Upper lobe of right lung (tissue), 1 donor: ENCODE data around the gene GNA14. TPM values are rescaled to one million over a fixed set of nuclear protein-coding genes. Genes with fewer than 3 reads are reported as not detected.

Source experiments
- ATAC-seq: fragments of 200-7000 bp; cut with Tn5 transposase; one replicate; pipeline ENCODE4 v1.9.1; 2020; ENCODE audit warnings: mild to moderate bottlenecking, moderate library complexity
- DNase-seq: peaks from one replicate; pipeline ENCODE4 v3.0.0-alpha.2; 2020
- H3K27ac ChIP-seq: fragments of 200-600 bp; one replicate; pipeline ENCODE4 v1.8.0; 2022
- H3K27me3 ChIP-seq: fragments of 200-600 bp; one replicate; pipeline ENCODE4 v1.8.0; 2022; ENCODE audit warnings: mild to moderate bottlenecking
- H3K36me3 ChIP-seq: fragments of 200-600 bp; one replicate; pipeline ENCODE4 v1.8.0; 2022
- H3K4me1 ChIP-seq: fragments of 200-600 bp; one replicate; pipeline ENCODE4 v1.8.0; 2022
- H3K4me3 ChIP-seq: fragments of 200-600 bp; one replicate; pipeline ENCODE4 v1.8.0; 2022; ENCODE audit warnings: mild to moderate bottlenecking
- H3K9me3 ChIP-seq: fragments of 200-600 bp; one replicate; pipeline ENCODE4 v1.8.0; 2022
- intact Hi-C: fragments of 100-400 bp; cut with DNase I; formaldehyde crosslinking; loops from one replicate; pipeline ENCODE4 v1.11.0; 2022
- total RNA-seq: library from RNA; stranded (reverse); fragmentation: NEBNext Ultra II Directional; extraction: Animal tissue kit (Norgen Biotek cat#: 25700); gene quantifications from one replicate; pipeline ENCODE4 v1.2.1, GENCODE V29; 2021
- TF ChIP-seq, protein P1 (sequence below): fragments of 200-600 bp; IDR thresholded peaks from one replicate; pipeline ENCODE4 v1.8.0; 2022; ENCODE audit warnings: antibody characterized with exemption
- donor health status: DM: no; HTN: yes; CAD: no; lungs with severe emphysema.

Gene GNA14
- total RNA-seq, 1 donor from 2014 or later = 15.7 TPM

DNA sequence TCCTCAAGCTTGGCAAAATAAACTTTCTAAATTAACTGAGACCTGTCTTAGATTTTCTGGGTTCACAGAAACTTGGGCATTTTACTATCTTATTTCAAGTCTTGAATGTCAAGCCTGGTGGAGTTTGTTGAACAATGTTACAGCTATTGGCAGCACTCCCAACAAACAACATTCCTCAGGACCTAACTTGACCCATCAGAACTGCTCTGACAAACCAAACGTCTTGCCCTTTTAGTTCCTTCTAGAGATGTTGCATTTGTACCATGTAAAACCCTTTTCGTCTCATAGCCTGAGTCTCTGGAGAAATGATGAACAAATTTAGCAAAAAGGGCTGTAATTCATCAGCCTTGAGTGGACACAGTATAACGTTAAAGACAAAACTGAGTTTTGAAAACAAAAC lies 51.1 kb downstream of the GNA14 start:
- no peak for DNase-seq
- TF ChIP-seq, protein P1, sequence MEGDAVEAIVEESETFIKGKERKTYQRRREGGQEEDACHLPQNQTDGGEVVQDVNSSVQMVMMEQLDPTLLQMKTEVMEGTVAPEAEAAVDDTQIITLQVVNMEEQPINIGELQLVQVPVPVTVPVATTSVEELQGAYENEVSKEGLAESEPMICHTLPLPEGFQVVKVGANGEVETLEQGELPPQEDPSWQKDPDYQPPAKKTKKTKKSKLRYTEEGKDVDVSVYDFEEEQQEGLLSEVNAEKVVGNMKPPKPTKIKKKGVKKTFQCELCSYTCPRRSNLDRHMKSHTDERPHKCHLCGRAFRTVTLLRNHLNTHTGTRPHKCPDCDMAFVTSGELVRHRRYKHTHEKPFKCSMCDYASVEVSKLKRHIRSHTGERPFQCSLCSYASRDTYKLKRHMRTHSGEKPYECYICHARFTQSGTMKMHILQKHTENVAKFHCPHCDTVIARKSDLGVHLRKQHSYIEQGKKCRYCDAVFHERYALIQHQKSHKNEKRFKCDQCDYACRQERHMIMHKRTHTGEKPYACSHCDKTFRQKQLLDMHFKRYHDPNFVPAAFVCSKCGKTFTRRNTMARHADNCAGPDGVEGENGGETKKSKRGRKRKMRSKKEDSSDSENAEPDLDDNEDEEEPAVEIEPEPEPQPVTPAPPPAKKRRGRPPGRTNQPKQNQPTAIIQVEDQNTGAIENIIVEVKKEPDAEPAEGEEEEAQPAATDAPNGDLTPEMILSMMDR = no peak
- Histone ChIP-seq H3K4me3 (no peak overlapping the region), H3K27me3 (no peaks in the 10 kb centered on the region), H3K27ac (no peak overlapping the region), H3K4me1 (peaks cover 45% of the 10 kb centered on the region), H3K36me3 (no peaks in the 10 kb centered on the region), H3K9me3 (no peaks in the 10 kb centered on the region)
- intact Hi-C loops = no loop called here
- peak; percentile 20 for ATAC-seq

DNA sequence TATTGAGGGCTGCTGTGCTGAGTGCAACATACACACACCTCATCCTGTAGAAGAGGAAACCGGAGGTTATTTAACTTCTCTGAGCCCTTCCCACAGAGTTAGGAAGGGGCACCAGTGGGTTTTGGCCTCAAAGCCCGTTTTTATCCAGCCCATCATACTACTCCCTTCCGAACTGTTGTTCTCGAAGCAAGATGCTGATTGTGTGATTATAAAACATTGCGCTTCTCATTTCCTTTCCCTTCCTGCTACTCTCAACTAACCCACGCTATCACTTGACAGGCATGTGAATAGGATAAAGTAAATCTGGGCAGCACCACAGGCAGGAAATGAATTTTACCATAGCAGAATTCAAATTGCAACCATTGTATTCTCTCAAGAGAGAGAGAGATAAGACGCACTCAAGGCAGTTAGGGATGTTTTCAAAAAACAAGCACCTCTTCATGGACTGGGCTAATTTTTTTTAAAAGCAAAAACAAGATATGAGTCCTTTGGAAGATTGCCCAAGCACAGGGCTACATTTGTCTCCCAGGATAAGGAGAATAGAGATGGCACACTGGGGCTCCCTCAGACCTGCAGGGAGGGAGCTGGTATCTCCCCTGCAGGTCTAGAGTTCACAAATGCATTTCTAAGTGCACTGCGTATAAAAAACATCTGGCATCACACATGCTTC lies 52.6 kb downstream of the GNA14 start:
- H3K36me3 ChIP-seq = no peaks in the 10 kb centered on the region
- H3K4me1 ChIP-seq = peaks cover 45% of the 10 kb centered on the region
- no peak overlapping the region for H3K4me3 ChIP-seq
- TF ChIP-seq, protein P1 = no peak
- H3K27me3 ChIP-seq = no peaks in the 10 kb centered on the region
- intact Hi-C loops = no loop called here
- DNase-seq (no peak), ATAC-seq (peak; percentile 59)
- no peak overlapping the region for H3K27ac ChIP-seq
- H3K9me3 ChIP-seq = no peaks in the 10 kb centered on the region

DNA sequence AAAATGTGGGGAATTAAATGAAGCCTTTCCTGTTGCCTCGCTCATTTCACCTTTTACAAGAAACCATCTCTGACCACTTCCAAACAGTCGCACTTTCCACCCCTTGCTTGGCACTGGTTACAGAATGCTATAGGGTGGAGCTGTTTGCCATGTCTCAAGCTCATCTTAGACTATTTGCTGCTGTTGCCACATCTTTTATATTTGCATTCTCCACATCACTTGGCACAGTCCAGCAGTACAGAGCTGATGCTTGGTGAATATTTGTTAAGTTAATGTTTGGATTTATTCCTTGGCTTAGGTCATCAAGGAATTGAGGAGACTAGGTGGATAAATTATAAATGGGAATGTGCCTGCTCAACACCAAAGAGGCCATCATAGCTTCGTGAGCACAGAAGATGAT lies 53.2 kb downstream of the GNA14 start:
- H3K4me1 ChIP-seq = peaks cover 45% of the 10 kb centered on the region
- intact Hi-C loops = no loop called here
- no peak for DNase-seq

DNA sequence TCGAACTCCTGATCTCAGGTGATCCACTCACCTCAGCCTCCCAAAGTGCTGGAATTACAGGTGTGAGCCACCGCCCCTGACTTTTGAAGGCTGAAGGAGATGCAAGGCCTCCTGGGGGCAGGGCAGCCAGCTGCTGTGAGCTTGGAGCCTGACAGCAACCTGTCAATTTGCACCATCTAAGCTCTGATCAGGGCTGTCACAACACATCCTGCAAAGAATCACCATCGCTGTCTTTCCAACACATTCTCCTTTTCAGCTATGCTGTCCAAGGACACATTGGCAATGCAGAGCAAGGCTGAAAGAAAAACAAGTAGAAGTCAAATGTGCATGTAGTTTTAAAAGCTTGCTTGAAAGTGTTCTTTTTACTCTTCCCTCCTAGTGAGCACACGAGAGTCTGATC lies 54.6 kb downstream of the GNA14 start:
- H3K27me3 ChIP-seq = no peaks in the 10 kb centered on the region
- no peak overlapping the region for H3K27ac ChIP-seq
- no peak overlapping the region for H3K4me3 ChIP-seq
- DNase-seq = no peak
- H3K4me1 ChIP-seq = peaks cover 48% of the 10 kb centered on the region
- H3K36me3 ChIP-seq = no peaks in the 10 kb centered on the region
- intact Hi-C loops = no loop called here
- no peaks in the 10 kb centered on the region for H3K9me3 ChIP-seq
- TF ChIP-seq, protein P1 = no peak
- ATAC-seq = no peak

More for the DNA sequence above, 53.2 kb downstream of the GNA14 start:
- Histone ChIP-seq H3K36me3 (no peaks in the 10 kb centered on the region), H3K27ac (no peak overlapping the region), H3K9me3 (no peaks in the 10 kb centered on the region), H3K4me3 (no peak overlapping the region), H3K27me3 (no peaks in the 10 kb centered on the region)
- no peak for ATAC-seq
- TF ChIP-seq, protein P1 = no peak

DNA sequence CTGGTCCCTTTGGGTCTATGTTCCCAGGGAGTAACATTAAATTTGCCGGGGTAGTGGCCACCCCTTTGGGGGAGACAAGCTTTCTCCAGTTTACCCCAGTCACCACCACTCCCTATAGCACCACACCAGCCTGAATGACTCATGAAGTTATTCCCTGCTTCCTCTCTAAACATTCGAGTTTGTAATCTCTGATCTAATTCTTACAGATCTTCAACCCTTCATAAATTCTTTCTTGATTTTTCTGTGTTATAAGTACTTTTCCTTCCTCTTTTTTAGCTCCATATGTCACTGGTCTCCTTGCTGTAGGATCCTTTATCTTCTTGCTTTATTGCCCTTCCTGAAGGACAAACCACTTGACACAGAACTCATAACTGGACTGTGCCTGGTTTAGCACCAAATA lies 55.6 kb downstream of the GNA14 start:
- Histone ChIP-seq H3K27me3 (no peaks in the 10 kb centered on the region), H3K4me3 (no peak overlapping the region), H3K4me1 (peaks cover 39% of the 10 kb centered on the region), H3K36me3 (no peaks in the 10 kb centered on the region), H3K27ac (no peak overlapping the region), H3K9me3 (no peaks in the 10 kb centered on the region)
- TF ChIP-seq, protein P1 = no peak
- ATAC-seq = no peak
- intact Hi-C loops = no loop called here
- DNase-seq = no peak
